NCI-H1048 (cell line): ENCODE results near the gene ELOVL7.
"Not testable (repeated sequence)": the region's sequence is repeated elsewhere in the genome, so short reads cannot be mapped to it uniquely, and the experiment has no call there.

Experiments used
- DNase-seq: peaks from one replicate; lab custom pipeline; 2025; lab: John Stamatoyannopoulos, UW

The ELOVL7 gene

DNA sequence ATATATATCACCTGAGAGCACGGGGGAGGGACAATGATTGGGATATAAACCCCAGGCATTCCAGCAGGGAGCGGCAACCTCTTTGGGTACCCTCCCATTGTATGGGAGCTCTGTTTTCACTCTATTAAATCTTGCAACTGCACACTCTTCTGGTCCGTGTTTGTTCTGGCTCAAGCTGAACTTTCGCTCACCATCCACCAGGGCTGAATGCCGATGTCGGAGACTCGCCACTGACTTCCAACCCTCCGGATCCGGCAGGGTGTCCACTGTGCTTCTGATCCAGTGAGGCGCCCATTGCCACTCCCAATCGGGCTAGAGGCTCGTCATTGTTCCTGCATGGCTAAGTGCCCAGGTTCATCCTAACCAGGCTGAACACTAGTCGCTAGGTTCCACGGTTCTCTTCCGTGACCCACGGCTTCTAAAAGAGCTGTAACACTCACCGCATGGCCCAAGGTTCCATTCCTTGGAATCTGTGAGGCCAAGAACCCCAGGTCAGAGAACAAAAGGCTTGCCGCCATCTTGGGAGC is 48.6 kb downstream of the ELOVL7 start:
- not testable (repeated sequence) for DNase-seq

DNA sequence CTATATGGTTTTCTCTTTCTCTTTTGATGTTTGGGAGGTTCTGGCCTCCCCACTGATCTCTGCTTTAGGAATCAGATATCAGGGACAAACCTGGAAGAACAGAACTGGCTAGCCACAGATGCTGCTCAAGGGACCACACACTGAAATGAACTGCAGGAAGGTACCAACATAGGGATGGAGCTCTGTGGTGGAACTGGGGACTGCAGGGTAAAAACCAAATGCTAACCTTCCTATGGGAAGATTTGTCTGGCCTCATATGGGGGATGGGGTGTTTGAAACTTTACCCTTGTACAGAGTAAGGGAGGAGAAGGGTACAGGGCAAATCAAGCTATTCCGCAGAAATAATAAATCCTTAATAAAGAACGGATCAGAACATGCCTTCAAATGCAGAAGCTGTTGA is 49.4 kb downstream of the ELOVL7 start:
- DNase-seq: no peak

DNA sequence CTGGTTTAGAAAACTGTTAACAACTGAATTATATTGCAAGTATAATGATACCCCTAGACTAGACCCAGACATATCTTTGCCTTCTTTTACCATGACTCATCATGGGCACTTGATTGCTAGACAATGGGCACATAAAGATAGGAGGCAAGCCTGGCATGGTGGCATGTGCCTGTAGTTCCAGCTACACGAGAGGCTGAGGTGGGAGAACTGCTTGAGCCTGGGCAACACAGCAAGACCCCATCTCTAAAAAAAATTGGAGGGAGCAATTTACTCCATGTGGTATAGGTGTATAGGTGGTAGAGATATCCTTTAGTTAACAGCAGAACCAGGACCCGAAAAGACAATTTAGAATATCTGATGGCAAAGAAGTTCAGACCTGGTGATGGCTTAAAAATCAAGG is 51.6 kb downstream of the ELOVL7 start:
- no peak for DNase-seq

DNA sequence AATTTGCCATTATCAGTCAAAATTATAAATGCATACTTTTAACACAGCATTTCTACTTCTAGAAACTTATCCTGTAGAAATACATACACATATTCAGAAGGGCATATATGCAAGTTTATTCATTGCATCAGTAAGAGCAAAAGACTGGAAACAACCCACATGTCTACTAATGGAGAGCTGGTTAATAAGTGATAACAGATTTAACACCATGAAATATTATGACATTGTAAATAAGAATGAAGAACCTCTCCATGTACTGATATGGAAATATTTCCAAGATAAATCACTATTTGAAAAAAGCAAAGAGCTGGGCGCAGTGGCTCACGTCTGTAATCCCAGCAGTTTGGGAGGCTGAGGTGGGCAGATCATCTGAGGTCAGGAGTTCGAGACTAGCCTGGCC is 54.5 kb downstream of the ELOVL7 start:
- DNase-seq: no peak

DNA sequence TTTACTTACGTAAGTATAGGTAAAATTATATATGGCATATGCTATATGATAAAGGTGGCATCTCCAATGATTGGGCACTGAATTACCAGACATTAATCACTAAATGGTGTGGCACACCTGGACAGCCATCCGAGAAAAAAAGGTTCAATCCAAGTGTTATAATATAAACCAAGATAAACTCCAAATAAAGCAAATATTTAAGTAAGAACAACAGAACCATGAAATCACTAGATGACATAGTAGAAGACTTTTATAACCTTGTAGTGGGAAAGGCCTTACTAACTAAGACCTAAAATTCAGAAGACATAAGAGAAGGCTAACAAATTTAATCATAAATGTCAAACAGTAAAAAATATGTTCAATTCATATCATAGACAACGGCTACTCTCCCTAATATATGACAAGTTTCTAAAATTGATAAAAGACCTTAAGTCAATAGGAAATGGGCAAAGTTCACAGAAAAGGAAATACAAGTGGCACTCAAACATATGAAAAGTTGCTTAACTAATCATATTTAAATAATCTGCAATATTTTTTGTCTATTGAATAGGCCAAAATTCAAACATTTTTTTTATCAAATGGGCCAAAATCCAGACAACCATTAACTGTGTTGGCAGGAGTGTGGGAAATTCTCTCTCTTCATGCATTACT is 55.1 kb downstream of the ELOVL7 start:
- DNase-seq: no peak

DNA sequence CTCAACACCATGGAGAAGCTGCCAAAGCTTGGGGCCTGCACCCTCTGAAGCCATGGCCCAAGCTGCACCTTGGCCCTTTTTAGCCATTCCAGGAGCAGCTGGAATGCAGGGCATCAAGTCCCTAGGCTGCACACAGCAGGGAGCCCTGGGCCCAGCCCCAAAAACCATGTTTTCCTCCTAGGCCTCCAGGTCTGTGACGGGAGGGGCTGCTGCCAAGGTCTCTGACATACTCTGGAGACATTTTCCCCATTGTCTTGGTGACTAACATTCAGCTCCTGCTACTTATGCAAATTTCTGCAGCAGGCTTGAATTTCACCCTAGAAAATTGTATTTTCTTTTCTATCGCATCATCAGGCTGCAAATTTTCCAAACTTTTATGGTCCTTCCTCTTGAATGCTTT is 64.6 kb downstream of the ELOVL7 start:
- no peak for DNase-seq

DNA sequence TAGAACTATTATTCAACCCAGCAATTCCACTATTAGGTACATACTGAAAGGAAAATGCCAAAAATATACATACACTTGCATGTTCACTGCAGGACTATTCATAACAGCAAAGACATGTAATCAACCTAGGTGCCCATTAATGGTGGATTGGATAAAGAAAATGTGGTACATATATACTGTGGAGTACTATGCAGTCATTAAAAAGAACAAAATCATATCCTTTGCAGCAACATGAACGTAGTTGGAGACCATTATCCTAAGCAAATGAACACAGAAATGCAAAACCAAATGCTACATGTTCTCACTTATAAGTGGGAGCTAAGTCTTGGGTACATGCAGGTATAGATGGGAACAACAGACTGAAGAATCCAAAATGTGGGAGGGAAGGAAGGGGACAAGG is 67.7 kb downstream of the ELOVL7 start:
- DNase-seq: no peak

DNA sequence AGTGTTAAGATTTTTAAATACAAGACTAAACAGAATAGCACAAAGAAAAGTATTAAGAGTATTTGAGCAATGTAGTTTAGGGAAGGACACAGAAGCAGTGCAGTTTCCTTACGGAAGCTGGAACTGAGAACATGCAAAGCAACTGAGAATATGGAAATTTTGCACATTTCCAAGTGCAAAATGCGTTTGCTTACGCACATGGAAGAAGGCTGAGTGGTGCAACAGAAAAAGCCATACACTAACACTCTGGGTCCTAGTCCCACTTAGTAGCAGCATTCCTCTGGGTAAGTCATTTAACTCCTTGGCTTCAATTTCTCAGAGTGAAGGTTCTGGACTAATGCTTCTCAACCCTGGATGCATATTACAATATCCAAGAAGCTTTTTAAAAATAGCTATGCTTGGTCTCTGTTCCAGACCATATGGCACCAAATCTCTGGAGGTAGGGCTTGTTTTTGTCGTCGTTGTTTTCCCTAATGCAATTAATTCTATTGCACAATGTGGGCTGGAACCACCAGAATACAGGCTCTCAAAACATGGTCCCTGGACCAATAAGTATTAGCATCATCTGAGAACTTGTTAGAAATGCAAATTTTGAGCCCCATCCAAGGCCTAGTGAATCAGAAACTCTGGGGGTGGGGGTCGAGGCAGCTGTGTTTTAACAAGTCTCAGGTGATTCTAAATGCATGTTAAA is 78.9 kb downstream of the ELOVL7 start:
- DNase-seq: no peak

DNA sequence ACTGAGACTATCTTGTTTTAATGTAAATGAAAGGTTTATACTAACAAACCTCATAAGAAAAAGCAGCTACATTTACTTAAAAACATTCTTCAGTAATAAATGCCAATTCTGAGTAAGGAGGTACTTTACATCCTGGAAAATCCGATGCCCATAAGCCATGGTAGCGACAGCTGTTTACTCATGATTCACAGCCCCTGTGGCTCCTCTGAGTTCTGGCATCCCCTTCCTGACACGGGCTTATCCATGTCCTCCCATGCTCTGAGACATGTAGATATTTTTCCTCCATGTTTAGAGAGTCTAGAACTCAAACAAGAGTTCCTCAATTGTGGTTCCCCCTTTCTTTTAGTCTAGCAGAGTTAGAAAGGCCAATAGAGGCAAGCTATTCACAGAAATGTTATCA is 81.0 kb downstream of the ELOVL7 start:
- DNase-seq: no peak

DNA sequence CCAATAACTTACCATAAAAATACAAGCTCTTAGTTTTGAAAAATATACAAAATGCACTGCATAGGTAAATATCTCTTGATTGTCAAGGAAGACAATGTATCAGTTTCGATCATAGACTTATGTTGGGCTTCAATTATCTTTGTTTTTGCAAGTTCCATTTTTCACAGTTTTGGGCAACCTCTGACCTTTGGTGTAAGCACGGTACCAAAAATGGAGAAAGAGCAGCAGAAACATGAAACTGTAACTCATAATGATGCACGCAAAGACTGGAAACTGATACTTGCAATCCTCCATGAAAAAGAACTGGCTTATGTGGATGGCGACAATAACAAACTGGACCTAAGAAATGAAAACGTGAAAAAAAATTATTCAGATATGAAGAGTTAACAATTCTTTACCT is 89.6 kb downstream of the ELOVL7 start:
- DNase-seq: no peak

DNA sequence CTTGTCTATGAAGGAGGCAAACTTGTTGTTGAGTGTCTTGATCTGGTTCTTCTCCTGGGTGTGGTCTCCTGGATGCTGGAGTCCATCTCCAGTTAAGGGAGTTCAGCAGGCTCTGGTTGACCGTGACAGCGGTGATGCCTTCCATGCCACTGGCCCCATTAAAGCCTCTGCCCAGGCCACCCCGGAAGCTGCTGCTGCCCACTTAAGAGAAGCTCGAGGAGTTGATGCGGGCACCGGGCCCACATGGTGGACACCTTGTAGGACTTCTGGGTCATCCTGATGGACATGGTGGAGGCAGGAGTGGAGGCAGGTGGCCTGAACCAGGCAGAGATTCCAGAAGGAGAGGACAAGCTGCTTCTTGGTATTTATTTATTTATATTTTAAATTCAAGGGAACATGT is 99.4 kb downstream of the ELOVL7 start:
- DNase-seq: no peak

DNA sequence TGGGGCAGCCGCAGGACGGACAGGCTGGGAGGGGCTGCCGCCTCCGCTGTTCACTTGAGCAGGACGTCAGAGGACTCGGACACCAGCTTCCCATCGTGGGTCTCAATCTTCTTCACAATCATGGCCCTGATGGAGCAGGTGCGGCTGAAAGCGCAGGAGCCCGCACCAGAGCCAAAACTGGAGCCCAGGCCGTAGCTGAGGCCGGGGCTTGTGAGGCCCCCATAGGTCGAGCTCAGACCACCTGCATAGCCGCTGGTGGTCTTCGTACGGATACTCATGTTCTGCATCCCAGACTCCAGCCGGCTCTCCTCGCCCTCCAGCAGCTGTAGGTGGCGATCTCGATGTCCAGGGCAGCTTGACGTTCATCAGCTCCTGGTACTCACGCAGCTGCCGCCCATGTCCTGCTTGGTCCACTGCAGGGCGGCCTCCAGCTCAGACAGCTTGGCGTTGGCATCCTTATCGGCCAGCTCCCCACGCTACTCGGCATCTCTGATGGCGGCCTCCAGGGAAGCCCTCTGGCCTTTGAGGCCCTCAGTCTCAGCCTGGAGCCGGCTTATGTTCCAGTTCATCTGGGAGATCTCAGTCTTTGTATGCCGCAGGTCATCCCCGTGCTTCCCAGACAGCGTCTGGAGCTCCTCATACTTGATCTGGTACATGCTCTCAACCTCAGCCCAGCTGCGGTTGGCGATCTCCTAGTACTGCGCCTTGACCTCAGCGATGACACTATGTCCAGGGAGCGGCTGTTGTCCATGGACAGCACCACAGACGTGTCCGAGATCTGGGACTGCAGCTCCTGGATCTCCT is 100.4 kb downstream of the ELOVL7 start:
- DNase-seq: no peak

DNA sequence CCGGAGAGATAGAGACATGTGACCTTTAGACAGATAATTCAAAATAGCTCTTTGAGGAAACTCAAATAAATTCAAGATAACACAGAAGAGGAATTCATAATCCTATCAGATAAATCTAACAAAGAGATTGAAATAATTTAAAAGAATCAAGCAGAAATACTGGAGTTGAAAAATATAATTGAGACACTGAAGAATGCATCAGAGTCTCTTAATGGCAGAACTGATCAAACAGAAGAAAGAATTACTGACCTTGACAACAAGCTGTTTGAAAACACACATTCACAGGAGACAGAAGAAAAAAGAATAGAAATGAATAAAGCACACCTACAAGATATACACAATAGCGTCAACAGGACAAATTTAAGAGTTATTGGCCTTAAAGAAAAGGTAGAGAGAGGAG is 103.7 kb downstream of the ELOVL7 start:
- no peak for DNase-seq

DNA sequence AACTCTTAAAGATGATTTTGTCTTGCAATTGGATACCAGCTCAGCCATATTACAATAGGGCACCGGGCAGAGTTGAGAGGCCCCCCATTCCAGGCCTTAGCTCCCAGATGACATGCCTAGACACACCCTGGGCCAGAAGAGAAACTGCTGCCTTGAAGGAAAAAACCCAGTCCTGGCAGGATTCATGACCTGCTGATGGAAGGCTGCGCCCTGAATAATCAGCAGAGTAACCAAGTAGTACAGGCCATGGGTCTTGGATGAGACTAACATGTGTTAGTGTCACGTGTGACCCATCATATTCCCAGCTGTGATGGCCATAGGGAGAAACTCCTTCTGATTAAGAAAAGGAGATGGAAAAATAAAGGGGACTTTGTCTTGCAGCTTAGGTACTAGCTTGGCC is 105.1 kb downstream of the ELOVL7 start:
- DNase-seq: no peak

DNA sequence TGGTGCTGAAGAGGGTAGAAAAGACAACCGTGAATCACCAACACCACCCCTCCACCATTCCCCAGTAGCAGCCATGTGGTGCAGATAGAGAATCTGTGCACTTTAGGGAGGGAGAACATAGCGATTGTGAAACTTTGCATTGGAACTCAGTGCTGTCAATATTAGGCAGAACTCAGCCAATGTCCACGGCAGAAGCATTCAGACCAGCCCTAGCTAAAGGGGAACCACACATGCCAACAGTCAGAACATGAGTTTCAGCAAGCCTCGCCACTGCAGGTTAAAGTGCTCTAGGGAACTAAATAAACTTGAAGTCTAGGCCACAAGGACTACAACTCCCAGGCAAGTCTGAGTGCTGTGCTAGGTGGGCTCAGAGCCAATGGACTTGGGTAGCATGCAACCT is 105.6 kb downstream of the ELOVL7 start:
- no peak for DNase-seq

DNA sequence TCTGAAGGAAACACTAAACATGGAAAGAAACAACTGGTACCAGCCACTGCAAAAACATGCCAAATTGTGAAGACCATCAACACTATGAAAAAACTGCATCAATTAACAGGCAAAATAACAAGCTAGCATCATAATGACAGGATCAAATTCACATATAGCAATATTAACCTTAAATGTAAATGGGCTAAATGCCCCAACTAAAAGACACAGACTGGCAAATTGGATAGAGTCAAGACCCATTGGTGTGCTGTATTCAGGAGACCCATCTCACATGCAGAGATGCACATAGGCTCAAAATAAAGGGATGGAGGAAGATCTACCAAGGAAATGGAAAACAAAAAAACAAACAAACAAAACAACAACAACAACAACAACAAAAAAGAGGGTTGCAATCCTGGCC is 113.2 kb downstream of the ELOVL7 start:
- DNase-seq: not testable (repeated sequence)

DNA sequence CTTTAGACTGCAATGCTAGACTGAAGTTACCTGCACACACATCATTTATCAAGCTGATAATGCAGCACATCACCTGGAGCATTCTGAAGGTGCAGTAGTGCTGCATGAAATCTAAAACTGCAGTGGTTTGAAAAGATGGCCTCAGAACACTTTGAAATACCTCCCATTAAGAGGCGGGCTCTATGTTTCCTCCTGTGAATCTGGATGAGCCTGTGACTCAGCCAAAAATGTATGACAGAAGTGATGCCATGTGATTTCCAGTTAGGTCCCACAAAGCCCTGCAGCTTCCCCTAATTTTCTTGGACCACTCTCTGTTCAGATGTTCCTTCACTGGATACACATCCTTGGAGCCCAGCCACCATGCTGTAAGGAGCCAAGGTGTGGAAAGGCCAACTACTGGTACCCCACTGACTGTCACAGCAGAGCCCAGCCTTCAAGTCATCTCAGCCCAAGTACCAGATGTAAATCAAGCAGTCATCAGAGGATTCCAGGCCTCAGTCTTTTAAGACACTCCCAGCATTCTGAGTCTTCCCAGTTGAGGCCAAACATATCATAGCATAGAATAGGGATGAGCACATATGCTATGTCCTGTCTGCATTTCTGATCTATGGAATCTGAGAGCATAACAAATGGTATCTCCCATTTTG is 116.9 kb downstream of the ELOVL7 start:
- DNase-seq: no peak

DNA sequence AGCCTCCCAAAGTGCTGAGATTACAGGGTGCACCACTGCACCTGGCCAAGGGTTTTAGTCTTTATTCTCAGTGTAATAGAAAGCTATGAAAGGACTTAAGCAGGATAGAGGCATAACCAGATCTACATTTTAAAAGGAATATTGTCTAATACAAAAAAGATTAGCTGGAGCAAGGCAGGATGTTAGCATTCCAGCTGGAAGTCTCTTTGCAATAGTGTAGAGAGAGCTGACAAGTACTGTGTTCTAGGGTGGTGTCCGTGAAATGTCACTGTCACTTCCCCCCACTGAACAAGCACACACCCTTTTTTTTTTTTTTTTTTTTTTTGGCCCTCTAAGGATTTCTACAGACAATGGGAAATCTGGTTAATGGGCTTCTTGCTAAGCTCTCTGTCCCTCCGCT is 119.9 kb downstream of the ELOVL7 start:
- DNase-seq: no peak

DNA sequence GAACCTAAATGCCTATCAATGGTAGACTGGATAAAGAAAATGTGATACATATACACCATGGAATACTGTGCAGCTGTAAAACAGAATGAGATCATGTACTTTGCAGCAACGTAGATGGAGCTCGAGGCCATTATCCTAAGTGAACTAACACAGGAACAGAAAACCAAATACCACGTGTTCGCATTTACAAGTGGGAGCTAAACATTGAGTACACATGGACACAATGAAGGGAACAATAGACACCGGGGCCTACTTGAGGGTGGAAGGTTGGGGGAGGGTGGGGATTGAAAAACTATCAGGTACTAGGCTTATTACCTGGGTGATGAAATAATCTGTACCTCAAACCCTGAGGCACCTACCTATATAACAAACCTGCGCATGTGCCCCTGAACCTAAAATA is 121.7 kb downstream of the ELOVL7 start:
- no peak for DNase-seq

DNA sequence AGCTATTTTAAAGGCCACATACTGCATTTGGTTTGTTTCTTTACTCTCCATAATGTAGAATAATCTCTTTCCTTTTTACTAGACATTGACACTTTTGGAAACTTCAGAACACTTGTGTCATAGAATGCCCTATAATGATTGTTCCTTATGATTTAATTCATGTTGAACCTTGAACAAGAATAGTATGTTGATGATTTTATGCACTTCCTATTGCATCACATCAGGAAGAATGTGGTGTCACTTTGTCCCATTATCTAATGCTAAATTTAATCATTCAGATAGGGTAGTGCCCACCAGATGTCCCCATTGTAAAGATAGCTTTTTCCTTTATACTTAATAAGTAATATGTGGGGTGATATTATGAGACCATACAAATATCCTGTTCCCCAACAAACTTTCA is 124.7 kb downstream of the ELOVL7 start:
- no peak for DNase-seq

DNA sequence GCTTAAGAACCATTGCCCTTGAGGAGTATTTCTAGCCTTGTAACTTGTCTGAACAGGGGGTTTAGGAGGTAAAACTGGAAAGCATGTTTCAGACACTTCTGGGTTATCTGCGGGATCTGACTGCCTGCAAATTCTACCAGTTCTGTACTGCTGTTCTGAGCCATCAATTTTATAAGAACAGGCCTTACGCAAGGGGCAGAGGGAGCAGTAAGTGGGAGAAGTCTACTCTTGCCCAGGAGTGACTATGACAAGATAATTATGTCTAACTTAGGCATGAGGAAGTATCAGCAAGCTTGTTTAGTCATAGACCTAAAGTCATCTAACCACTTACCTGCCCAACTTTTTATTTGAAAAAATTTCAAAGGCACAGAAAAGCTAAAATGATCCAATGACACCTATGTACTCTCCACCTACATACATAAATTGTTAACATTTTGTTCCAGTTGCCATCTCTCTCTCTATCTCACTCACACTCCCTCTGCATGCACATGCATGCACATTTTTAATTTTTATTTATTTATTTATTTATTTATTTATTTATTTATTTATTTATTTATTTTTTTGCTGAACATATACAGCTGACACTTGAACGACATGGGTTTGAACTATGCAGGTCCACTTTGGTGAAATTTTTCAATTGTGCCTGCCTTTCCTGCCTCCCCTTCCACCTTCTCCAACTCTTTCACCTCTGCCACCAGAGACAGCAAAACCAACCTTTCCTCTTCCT is 125.7 kb downstream of the ELOVL7 start:
- no peak for DNase-seq
